GM18511 (cell line): ENCODE measurements around the gene HSPA1L.
A peak's percentile ranks its signal among the peaks of the same experiment; 100 is the strongest.

Experiments
- ATAC-seq: cut with Tn5 transposase; IDR thresholded peaks from one replicate; pipeline ENCODE4 v1.9.1; 2021; ENCODE audit warnings: mild to moderate bottlenecking, moderate library complexity; ENCODE audit not compliant: unreplicated experiment

The HSPA1L gene

GRCh38 chr6:31784098-31784925 is 30.8 kb downstream of the HSPA1L start:
- ATAC-seq = no peak

GRCh38 chr6:31782126-31782855 is 32.8 kb downstream of the HSPA1L start:
- ATAC-seq = no peak

- no peak for ATAC-seq
Measured at GRCh38 chr6:31781244-31782125, 33.6 kb downstream of the HSPA1L start.

- ATAC-seq = no peak
Measured at GRCh38 chr6:31780507-31781243, 34.4 kb downstream of the HSPA1L start.

GRCh38 chr6:31779908-31780307 is 35.2 kb downstream of the HSPA1L start:
- no peak for ATAC-seq

- ATAC-seq = no peak
Measured at GRCh38 chr6:31778999-31779885, 35.8 kb downstream of the HSPA1L start.

GRCh38 chr6:31778193-31778592 is 36.9 kb downstream of the HSPA1L start:
- ATAC-seq = no peak

- ATAC-seq = no peak
Measured at GRCh38 chr6:31777667-31778050, 37.4 kb downstream of the HSPA1L start.

GRCh38 chr6:31776989-31777666 is 38.0 kb downstream of the HSPA1L start, which contains the start of gene VWA7:
TSS of gene VWA7 (minus strand) at chr6:31777328. CDS start at chr6:31776779, 549 bp downstream.
- peak; percentile 91 for ATAC-seq

GRCh38 chr6:31776485-31776988 is 38.5 kb downstream of the HSPA1L start:
- no peak for ATAC-seq

- no peak for ATAC-seq
Measured at GRCh38 chr6:31775633-31776484, 39.2 kb downstream of the HSPA1L start.

- no peak for ATAC-seq
Measured at GRCh38 chr6:31775184-31775583, 39.9 kb downstream of the HSPA1L start.

GRCh38 chr6:31771992-31772358 is 43.1 kb downstream of the HSPA1L start:
- ATAC-seq = no peak

GRCh38 chr6:31770860-31771259 is 44.2 kb downstream of the HSPA1L start:
- no peak for ATAC-seq

GRCh38 chr6:31769684-31770371 is 45.3 kb downstream of the HSPA1L start:
- no peak for ATAC-seq

GRCh38 chr6:31768363-31769257 is 46.5 kb downstream of the HSPA1L start:
- ATAC-seq = no peak
